ENCODE measurements around the gene PLTP.
A peak's percentile ranks its signal among the peaks of the same experiment; 100 is the strongest.

The PLTP gene

DNA sequence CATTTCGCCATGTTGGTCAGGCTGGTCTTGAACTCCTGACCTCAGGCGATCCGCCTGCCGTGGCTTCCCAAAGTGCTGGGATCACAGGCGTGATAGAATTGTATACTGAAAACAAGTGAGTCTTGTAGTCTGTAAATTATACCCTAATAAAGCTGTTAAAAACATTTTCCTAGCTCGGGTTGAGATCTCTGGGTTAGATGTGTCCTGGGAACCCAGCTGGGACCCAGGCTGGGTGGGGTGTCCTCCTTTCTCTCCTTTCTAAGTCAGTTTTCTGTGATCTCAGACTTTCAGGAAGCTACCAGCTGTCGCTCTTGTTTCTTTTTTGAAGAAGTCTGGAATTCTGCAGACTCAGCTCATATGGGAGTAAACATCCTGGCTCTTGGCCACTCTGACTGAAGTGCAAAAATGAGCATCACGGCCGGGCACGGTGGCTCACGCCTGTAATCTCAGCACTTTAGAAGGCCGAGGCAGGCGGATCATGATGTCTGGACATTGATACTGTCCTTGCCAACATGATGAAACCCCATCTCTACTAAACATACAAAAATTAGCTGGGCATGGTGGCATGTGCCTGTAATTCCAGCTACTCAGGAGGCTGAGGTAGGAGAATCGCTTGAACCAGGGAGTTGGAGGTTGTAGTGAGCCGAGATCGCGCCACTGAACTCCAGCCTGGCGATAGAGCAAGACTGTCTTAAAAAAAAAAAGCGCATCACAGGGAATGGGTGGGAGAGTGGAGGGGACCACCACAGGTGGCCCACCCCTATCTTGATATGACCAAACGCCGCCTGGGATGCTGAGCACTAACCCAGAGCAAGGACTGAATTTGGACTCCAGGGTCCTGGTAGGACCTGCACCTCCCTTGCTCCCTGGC lies 12.7 kb upstream of the PLTP start:
- no peak for DNase-seq (ENCODE audit: low spot score)
- Histone ChIP-seq H3K27ac (peak overlapping the region; percentile 21 to 84), H3K4me3 (peak overlapping the region; percentile 40)
- TF ChIP-seq CTCF (IDR thresholded peaks at IDR 0.05) = no peak

DNA sequence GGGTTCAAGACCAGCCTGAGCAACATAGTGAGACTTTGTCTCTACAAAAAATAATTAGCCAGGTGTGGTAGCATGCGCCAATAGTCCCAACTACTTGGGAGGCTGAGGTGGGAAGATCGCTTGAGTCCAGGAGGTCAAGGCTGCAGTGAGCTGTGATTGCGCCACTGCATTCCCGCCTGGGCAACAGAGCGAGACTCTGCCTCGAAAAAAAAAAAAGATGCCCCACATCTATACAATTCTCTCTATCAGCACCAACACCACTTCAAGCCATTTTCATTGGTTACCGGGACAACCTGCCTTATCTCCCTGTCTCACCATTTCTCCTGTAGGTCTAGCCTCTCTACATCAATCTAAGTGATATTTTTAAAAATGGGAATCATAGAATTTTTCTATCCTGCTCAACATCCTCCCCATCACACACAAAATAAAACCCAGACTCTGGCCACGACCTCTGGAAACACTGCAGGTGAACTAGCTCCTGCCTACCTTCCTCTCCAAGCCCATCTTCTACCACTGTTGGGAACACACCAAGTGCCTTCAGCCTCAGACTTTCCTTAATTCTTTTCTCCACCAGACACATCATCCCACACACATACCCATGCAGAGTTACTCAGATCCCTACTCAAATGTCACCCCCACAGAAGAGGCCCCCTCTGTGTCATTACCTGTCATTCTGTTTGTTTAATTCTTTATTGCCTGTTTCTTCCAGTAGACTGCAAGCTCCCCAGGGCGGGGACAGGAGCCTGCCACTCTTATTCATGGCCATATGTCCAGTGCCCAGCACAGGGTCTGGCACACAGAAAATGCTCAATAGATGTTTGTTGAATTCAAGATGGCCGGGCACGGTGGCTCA lies 9.6 kb upstream of the PLTP start:
- H3K27ac ChIP-seq = peak overlapping the region in 1 of 2 donors; percentile 85
- DNase-seq (ENCODE audit: low spot score) = no peak
- TF ChIP-seq CTCF (IDR thresholded peaks at IDR 0.05) = no peak
- no peak overlapping the region for H3K4me3 ChIP-seq

DNA sequence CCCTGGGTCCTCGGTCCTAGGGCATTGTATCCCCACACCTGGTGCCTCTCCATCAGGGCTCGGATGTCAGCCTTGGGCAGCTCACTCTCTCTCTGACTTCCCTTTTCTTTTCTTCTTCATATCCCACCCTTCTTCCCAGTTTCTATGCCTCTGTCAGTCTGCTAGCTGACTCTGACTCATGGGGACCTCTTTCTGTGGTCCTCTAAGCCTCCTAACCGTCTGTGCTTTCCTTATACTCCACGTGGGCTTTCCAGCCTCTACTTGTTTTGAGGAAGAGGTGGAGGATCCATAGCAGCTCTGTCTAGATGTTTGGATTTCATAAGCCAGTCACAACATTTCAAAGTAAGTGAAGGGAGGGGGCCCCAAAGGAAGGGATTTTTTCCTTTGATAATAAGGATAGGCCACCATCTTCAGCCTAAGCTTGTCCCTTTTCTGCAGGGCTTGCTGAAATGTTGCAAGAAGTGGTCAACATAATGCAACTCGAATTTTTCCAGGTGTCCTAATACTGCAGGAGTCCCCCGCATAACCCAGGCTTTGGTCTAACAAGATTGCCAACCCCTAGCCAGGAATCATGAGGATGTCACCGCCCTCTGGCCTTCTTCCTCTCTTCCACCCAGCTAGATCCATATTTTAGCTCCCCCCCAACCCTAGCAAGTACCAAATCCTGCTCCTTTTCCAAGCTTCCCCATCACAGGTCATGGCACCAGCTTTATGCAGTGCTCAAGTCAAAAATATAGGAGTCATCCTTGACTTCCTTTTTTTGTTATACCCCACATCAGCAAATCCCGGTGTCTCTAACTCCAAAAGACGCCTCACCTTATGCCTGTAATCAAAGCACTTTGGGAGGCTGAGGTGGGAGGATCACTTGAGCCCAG lies 8.7 kb upstream of the PLTP start:
- Histone ChIP-seq H3K4me3 (no peak overlapping the region), H3K27ac (peak overlapping the region; percentile 24 to 85)
- no peak for TF ChIP-seq CTCF (IDR thresholded peaks at IDR 0.05)
- no peak for DNase-seq (ENCODE audit: low spot score)

GRCh38 chr20:45919542-45920399 lies 7.8 kb upstream of the PLTP start:
- TF ChIP-seq CTCF (IDR thresholded peaks at IDR 0.05) = no peak
- DNase-seq (ENCODE audit: low spot score) = no peak
- H3K27ac ChIP-seq = peak overlapping the region; percentile 25 to 85
- peak overlapping the region; percentile 42 for H3K4me3 ChIP-seq

DNA sequence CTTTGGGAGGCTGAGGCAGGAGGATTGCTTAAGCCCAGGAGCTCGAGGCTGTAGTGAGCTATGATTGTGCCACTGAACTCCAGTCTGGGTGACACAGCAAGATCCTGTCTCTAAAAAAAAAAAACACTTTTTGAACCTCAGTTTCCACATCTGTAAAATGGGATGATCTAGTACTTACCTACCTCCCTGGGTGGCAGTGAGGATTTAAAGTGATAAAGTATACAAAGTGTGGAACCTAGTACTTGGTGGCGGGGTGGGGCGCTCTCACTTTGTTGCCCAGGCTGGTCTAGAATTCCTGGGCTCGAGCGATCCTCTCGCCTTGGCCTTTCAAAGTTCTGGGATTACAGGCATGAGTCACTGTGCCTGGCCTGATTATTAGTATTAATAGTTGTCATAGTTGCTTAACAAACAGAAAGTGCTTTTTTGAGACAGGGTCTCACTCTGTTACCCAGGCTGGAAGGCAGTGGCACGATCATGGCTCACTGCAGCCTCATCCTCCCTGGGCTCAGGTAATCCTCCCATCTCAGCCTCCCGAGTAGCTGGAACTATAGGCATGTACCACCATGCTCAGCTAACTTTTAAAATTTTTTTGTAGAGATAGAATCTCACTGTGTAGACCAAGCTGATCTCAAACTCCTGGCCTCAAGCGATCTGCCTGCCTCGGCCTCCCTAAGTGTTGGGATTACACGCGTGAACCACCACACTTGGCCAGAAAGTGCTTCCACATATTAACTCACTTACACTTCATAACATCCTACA lies 7.0 kb upstream of the PLTP start:
- no peak for TF ChIP-seq CTCF (IDR thresholded peaks at IDR 0.05)

More for the DNA sequence above, 7.0 kb upstream of the PLTP start:
- H3K27ac ChIP-seq = peak overlapping the region; percentile 25 to 85
- DNase-seq (ENCODE audit: low spot score) = no peak
- no peak overlapping the region for H3K4me3 ChIP-seq

Data from coronary artery (tissue), 2 donors.